Heart left ventricle (tissue), 13 donors: ENCODE results near the gene CBX4.

Experiments
- CTCF ChIP-seq, 12 donors: fragments of 200-600 bp; sonication (generic) in 4 of 12; IDR thresholded peaks; one replicate each; pipeline versions ENCODE4 v1.5.0 to v1.8.0; 2018 to 2022; ENCODE audit warnings: antibody characterized with exemption in 12 of 12, mild to moderate bottlenecking in 5 of 12
- POLR2A ChIP-seq, 2 donors: fragments of 450-650 bp; IDR thresholded peaks; one replicate each; pipeline ENCODE4 v1.6.1; 2017; ENCODE audit warnings: antibody characterized with exemption in 2 of 2, mild to moderate bottlenecking in 2 of 2, moderate library complexity in 2 of 2
- donor health status: ischemic (EF 13 %, LVEDD 7.1; RV severe dilation, severe dysfunction).
- donor health status: DM: no; HTN: yes; CAD: no.
- donor health status: DM: no; HTN: no; CAD: no.
- donor health status: ischemic (EF 25% LVEDD 6.9; RV normal size, moderate dysfunction).
- donor health status: ischemic (EF 25% LVEDD 5.7; RV mildly dilated, moderate dysfunction).
- donor health status: ischemic (EF 35%, LVEDD 5.7; RV mildly dilated, moderate dysfunction).
- donor health status: nonischemic (EF 11% LVEDD 7.7; RV severe dilation, severe dysfunction).
- donor health status: DM: yes; HTN: yes; CAD: no.
- donor health status: PGD.
- donor health status: ischemic (EF 29% LVEDD 5.4; RV normal size, mild dysfunction).
- donor health status: nonischemic (EF 23%, LVEDD 6.1; RV moderate dilation, normal function).

DNA sequence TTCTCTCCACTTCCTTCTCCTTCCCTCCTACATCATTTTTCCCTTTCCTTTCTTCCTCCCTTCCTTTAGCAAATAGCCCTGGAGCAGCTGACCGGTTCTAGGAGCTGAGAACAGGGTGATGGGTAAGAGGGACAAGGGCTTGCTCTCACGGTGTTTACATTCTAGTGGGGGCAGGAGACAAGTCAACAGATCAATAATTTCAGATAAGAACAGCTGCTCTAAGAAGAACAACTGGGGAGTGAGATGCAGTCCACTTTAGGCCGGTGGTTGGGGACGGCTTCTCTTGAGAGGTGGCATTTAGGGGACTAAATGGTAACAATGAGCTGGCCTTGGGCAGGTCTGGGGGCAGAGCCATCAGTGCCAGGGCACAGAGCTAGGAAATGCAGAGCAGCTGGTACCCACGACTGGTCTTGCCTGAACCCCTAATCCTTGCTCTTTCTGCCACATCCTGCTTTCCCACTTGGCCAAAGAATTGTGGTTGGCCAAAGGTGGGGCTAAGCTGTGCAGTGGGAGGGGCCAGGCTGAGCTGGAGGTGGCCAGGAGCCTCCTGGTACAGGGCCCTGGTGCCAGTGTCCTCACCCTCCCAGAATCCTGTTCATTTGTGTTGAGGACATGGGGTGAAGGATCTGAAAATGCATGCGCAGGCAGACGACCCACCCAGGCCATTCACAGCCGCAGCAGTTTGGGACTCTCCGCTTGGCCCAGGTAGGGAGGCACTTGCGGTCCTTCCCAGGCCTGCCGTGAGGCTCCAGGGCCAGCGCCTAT is 17.7 kb downstream of the CBX4 start:
- TF ChIP-seq CTCF (IDR thresholded peaks at IDR 0.05) (no peak), POLR2A (IDR thresholded peaks at IDR 0.05) (no peak)
